Thyroid gland (tissue), 4 donors: Measurements from ENCODE around the gene EXOSC5. TPM values are rescaled to one million over a fixed set of nuclear protein-coding genes. Genes with fewer than 3 reads are reported as not detected.

Source experiments
- DNase-seq, 2 donors: peaks; one replicate each; pipeline ENCODE4 v3.0.0-alpha.2; 2019
- H3K27ac ChIP-seq, 3 donors: fragments of 200-600 bp; sonication (generic); 1 replicate in 2 of 3; 2 replicates in 1 of 3; pipeline ENCODE4 v1.5.1; 2016 to 2019; ENCODE audit warnings: mild to moderate bottlenecking in 1 of 3, moderate library complexity in 1 of 3
- H3K27me3 ChIP-seq: fragments of 200-600 bp; sonication (generic); one replicate; pipeline ENCODE4 v1.5.1; 2019
- H3K36me3 ChIP-seq, 2 donors: fragments of 200-600 bp; sonication (generic); one replicate each; pipeline ENCODE4 v1.5.1; 2016 to 2019
- H3K4me1 ChIP-seq, 2 donors: fragments of 200-600 bp; sonication (generic); one replicate each; pipeline ENCODE4 v1.5.1; 2017 to 2019
- H3K4me3 ChIP-seq, 3 donors: fragments of 200-600 bp; sonication (generic); replicated peaks in 1 of 3; 1 replicate in 2 of 3; 2 replicates in 1 of 3; pipeline ENCODE4 v1.5.1; 2016; ENCODE audit warnings: mild to moderate bottlenecking in 1 of 3
- H3K9me3 ChIP-seq: fragments of 200-600 bp; sonication (generic); one replicate; pipeline ENCODE4 v1.5.1; 2017
- CTCF ChIP-seq, 6 experiments: fragments of 200-600 bp in 3 of 6; fragments of 450-650 bp in 3 of 6; sonication (generic) in 3 of 6; IDR thresholded peaks; one replicate each; pipeline ENCODE4 v1.5.1; 2016 to 2019; ENCODE audit warnings: antibody characterized with exemption in 6 of 6, mild to moderate bottlenecking in 2 of 6, inconsistent platforms in 1 of 6, moderate library complexity in 1 of 6
- POLR2A ChIP-seq, 2 donors: fragments of 450-650 bp; IDR thresholded peaks; one replicate each; pipeline ENCODE4 v1.6.1; 2017; ENCODE audit warnings: antibody characterized with exemption in 2 of 2, mild to moderate bottlenecking in 2 of 2, moderate library complexity in 1 of 2
- WGBS, 2 donors: methylation state at CpG; one replicate each; pipeline ENCODE4 v1.1.5; 2017; 5-methylcytosine and 5-hydroxymethylcytosine counted together
- intact Hi-C: fragments of 100-400 bp; cut with DNase I; formaldehyde crosslinking; loops from one replicate; pipeline ENCODE4 v1.15.1; 2023
- total RNA-seq, 4 donors: library from RNA; depleted of rRNA; stranded (reverse); fragments of >200 nt; gene quantifications; one replicate each; pipeline ENCODE4 v1.2.3, GENCODE V29; 2016

EXOSC5 gene
- total RNA-seq, 4 donors from 2014 or later: 11.8 to 20.7 (median 14.2) TPM

- TF ChIP-seq POLR2A (IDR thresholded peaks at IDR 0.05) (no peak), CTCF (IDR thresholded peaks at IDR 0.05) (no peak)
Observed at GRCh38 chr19:41362143-41362847, 34.9 kb downstream of the EXOSC5 start.

GRCh38 chr19:41359741-41360140, 37.4 kb downstream of the EXOSC5 start:
- Histone ChIP-seq H3K27me3 (no peaks in the 10 kb centered on the region), H3K36me3 (no peaks in the 10 kb centered on the region), H3K27ac (no peak overlapping the region), H3K4me1 (peaks cover 5 to 11% of the 10 kb centered on the region in 2 donors), H3K9me3 (no peaks in the 10 kb centered on the region), H3K4me3 (no peak overlapping the region)
- no peak for DNase-seq
- intact Hi-C loops: no loop called here
- WGBS, 2 donors: 83 to 94% methylated on average over 1 of the region's 1 CpG
- no peak for TF ChIP-seq POLR2A (IDR thresholded peaks at IDR 0.05)
- TF ChIP-seq CTCF (IDR thresholded peaks at IDR 0.05): no peak

More at GRCh38 chr19:41362143-41362847, 34.9 kb downstream of the EXOSC5 start:
- Histone ChIP-seq H3K27me3 (no peaks in the 10 kb centered on the region), H3K4me3 (no peak overlapping the region), H3K9me3 (no peaks in the 10 kb centered on the region), H3K4me1 (peaks cover 18 to 26% of the 10 kb centered on the region in 2 donors), H3K27ac (no peak overlapping the region), H3K36me3 (no peaks in the 10 kb centered on the region)
- DNase-seq: no peak
- intact Hi-C loops: no loop called here
- 83 to 90% methylated on average over 10 of the region's 10 CpGs for WGBS, 2 donors

- Histone ChIP-seq H3K4me1 (peaks cover 11 to 12% of the 10 kb centered on the region in 2 donors), H3K27ac (no peak overlapping the region), H3K27me3 (peaks cover 3% of the 10 kb centered on the region), H3K4me3 (no peak overlapping the region), H3K9me3 (no peaks in the 10 kb centered on the region), H3K36me3 (no peaks in the 10 kb centered on the region)
- intact Hi-C loops: no loop called here
- 92 to 93% methylated on average over 11 to 13 of the region's 13 CpGs for WGBS, 2 donors
- no peak for DNase-seq
- TF ChIP-seq CTCF (IDR thresholded peaks at IDR 0.05) (no peak), POLR2A (IDR thresholded peaks at IDR 0.05) (no peak)
Observed at GRCh38 chr19:41357746-41358145, 39.4 kb downstream of the EXOSC5 start.

- Histone ChIP-seq H3K27me3 (peaks cover 3% of the 10 kb centered on the region), H3K9me3 (no peaks in the 10 kb centered on the region), H3K27ac (no peak overlapping the region), H3K4me1 (peaks cover 12 to 17% of the 10 kb centered on the region in 2 donors), H3K4me3 (no peak overlapping the region), H3K36me3 (no peaks in the 10 kb centered on the region)
- no peak for DNase-seq
- intact Hi-C loops: no loop called here
- TF ChIP-seq POLR2A (IDR thresholded peaks at IDR 0.05) (no peak), CTCF (IDR thresholded peaks at IDR 0.05) (no peak)
- 88 to 92% methylated on average over 10 to 11 of the region's 11 CpGs for WGBS, 2 donors
Observed at GRCh38 chr19:41356984-41357739, 40.0 kb downstream of the EXOSC5 start.

GRCh38 chr19:41355802-41356201, 41.4 kb downstream of the EXOSC5 start:
- Histone ChIP-seq H3K4me3 (no peak overlapping the region), H3K9me3 (no peaks in the 10 kb centered on the region), H3K36me3 (no peaks in the 10 kb centered on the region), H3K27me3 (peaks cover 3% of the 10 kb centered on the region), H3K27ac (no peak overlapping the region), H3K4me1 (peaks cover 12 to 21% of the 10 kb centered on the region in 2 donors)
- no peak for TF ChIP-seq POLR2A (IDR thresholded peaks at IDR 0.05)
- TF ChIP-seq CTCF (IDR thresholded peaks at IDR 0.05): no peak
- intact Hi-C loops: no loop called here
- DNase-seq: no peak
- WGBS, 2 donors: 84 to 86% methylated on average over 3 of the region's 3 CpGs
